ENCODE measurements around the gene INPP4B. TPM values are rescaled to one million over a fixed set of nuclear protein-coding genes. Genes with fewer than 3 reads are reported as not detected.

Gene INPP4B
- total RNA-seq, 3 donors from 2014 or later, result 15.8 to 113 (median 93.4) TPM

DNA sequence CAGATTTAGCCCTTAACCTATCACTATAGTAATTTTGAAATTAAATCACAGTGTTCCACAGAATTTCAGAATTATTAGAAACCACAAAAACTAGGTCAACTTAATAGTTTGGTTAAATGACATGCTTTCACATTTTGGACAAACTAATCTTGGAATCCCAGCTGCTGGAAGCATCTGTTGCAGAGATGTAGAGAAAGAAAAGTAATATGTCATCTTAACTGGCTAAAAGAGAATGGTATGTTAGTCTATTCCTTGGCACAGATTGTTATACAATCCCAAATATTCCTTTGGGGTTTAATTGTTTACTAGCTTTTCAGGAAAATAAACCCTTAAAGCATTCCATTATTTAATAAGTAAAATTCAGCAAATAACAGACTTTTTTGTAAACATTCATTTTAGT lies 689.8 kb downstream of the INPP4B start:
- no peaks in the 10 kb centered on the region for H3K4me1 ChIP-seq
- intact Hi-C loops (cut with DNase I; ENCODE audit: low total_unique reads), result no loop called here
- H3K27ac ChIP-seq, result no peak overlapping the region
- no peaks in the 10 kb centered on the region for H3K9me3 ChIP-seq
- H3K36me3 ChIP-seq, result no peaks in the 10 kb centered on the region
- TF ChIP-seq POLR2A (IDR thresholded peaks at IDR 0.05) (no peak), POLR2AphosphoS5 (IDR thresholded peaks at IDR 0.05) (no peak)
- TF ChIP-seq, protein P1, sequence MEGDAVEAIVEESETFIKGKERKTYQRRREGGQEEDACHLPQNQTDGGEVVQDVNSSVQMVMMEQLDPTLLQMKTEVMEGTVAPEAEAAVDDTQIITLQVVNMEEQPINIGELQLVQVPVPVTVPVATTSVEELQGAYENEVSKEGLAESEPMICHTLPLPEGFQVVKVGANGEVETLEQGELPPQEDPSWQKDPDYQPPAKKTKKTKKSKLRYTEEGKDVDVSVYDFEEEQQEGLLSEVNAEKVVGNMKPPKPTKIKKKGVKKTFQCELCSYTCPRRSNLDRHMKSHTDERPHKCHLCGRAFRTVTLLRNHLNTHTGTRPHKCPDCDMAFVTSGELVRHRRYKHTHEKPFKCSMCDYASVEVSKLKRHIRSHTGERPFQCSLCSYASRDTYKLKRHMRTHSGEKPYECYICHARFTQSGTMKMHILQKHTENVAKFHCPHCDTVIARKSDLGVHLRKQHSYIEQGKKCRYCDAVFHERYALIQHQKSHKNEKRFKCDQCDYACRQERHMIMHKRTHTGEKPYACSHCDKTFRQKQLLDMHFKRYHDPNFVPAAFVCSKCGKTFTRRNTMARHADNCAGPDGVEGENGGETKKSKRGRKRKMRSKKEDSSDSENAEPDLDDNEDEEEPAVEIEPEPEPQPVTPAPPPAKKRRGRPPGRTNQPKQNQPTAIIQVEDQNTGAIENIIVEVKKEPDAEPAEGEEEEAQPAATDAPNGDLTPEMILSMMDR (IDR thresholded peaks at IDR 0.05), result no peak
- DNase-seq (ENCODE audit: low spot score in 2 of 2), result no peak
- H3K27me3 ChIP-seq, result no peaks in the 10 kb centered on the region
- H3K4me3 ChIP-seq, result no peak overlapping the region

- DNase-seq (ENCODE audit: low spot score in 2 of 2), result no peak
- Histone ChIP-seq H3K27me3 (no peaks in the 10 kb centered on the region), H3K36me3 (no peaks in the 10 kb centered on the region), H3K27ac (no peak overlapping the region), H3K4me1 (no peaks in the 10 kb centered on the region), H3K9me3 (no peaks in the 10 kb centered on the region), H3K4me3 (no peak overlapping the region)
- intact Hi-C loops (cut with DNase I; ENCODE audit: low total_unique reads), result no loop called here
- TF ChIP-seq POLR2AphosphoS5 (IDR thresholded peaks at IDR 0.05) (no peak), POLR2A (IDR thresholded peaks at IDR 0.05) (no peak)
- TF ChIP-seq, protein P1 (IDR thresholded peaks at IDR 0.05), result no peak
These were observed 690.8 kb downstream of the INPP4B start for GRCh38 chr4:142155347-142155746.

- intact Hi-C loops (cut with DNase I; ENCODE audit: low total_unique reads), result no loop called here
- no peaks in the 10 kb centered on the region for H3K27me3 ChIP-seq
These were observed 695.6 kb downstream of the INPP4B start for GRCh38 chr4:142150483-142150882.

GRCh38 chr4:142144813-142145212 lies 701.3 kb downstream of the INPP4B start:
- Histone ChIP-seq H3K36me3 (no peaks in the 10 kb centered on the region), H3K27ac (no peak overlapping the region), H3K27me3 (no peaks in the 10 kb centered on the region), H3K4me1 (no peaks in the 10 kb centered on the region), H3K4me3 (no peak overlapping the region), H3K9me3 (no peaks in the 10 kb centered on the region)
- no peak for DNase-seq (ENCODE audit: low spot score in 2 of 2)
- TF ChIP-seq, protein P1 (IDR thresholded peaks at IDR 0.05), result no peak
- TF ChIP-seq POLR2AphosphoS5 (IDR thresholded peaks at IDR 0.05), result no peak
- no peak for TF ChIP-seq POLR2A (IDR thresholded peaks at IDR 0.05)
- intact Hi-C loops (cut with DNase I; ENCODE audit: low total_unique reads), result no loop called here

More at GRCh38 chr4:142150483-142150882, 695.6 kb downstream of the INPP4B start:
- H3K27ac ChIP-seq, result no peak overlapping the region
- H3K36me3 ChIP-seq, result no peaks in the 10 kb centered on the region
- H3K9me3 ChIP-seq, result no peaks in the 10 kb centered on the region
- no peak for DNase-seq (ENCODE audit: low spot score in 2 of 2)
- H3K4me3 ChIP-seq, result no peak overlapping the region
- TF ChIP-seq, protein P1 (IDR thresholded peaks at IDR 0.05), result no peak
- TF ChIP-seq POLR2A (IDR thresholded peaks at IDR 0.05), result no peak
- no peak for TF ChIP-seq POLR2AphosphoS5 (IDR thresholded peaks at IDR 0.05)
- no peaks in the 10 kb centered on the region for H3K4me1 ChIP-seq

DNA sequence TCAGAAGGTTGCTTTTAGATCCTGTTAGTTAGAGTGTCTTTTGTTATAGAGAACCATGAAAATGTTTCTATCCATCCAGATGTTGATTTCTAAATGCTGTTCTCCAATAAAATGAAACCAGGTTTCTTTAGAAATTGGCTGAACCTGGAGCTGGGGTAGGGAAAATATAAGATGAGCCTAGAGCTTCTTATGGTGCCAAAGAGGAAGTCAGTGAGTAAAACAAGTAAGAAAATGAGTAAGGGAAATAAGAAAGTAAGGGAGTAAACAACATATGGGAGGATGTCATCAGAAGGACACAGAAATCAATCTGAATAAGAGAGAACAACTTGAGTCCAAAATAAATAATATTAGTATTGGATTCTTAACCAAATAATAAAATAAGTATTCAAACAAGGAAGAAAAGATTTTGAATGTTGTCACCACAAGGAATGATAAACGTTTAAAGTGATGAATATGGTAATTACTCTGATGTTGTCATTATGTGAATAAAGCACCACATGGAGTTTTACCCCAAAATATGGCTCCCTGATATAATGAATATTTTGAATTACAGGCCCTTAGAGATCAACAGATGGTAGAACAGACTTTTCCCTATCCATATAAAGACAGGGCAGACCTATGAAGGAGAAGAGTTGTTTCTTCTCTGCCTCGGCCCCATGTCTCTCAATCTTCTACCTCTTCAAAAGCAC lies 703.6 kb downstream of the INPP4B start:
- Histone ChIP-seq H3K9me3 (no peaks in the 10 kb centered on the region), H3K27ac (no peak overlapping the region), H3K27me3 (no peaks in the 10 kb centered on the region), H3K4me3 (no peak overlapping the region), H3K4me1 (no peaks in the 10 kb centered on the region), H3K36me3 (no peaks in the 10 kb centered on the region)
- intact Hi-C loops (cut with DNase I; ENCODE audit: low total_unique reads), result no loop called here
- TF ChIP-seq POLR2A (IDR thresholded peaks at IDR 0.05), result no peak
- DNase-seq (ENCODE audit: low spot score in 2 of 2), result no peak

Measured in breast epithelium (tissue), 4 donors.